Ovary (tissue), 9 donors: ENCODE results near the gene PSME2. TPM values are rescaled to one million over a fixed set of nuclear protein-coding genes. Genes with fewer than 3 reads are reported as not detected.
A peak's percentile ranks its signal among the peaks of the same experiment; 100 is the strongest.

Experiments used
- DNase-seq, 5 donors: peaks; one replicate each; pipeline ENCODE4 v3.0.0-alpha.2; 2019 to 2020
- H3K27ac ChIP-seq, 2 donors: fragments of 200-600 bp; one replicate each; pipeline versions ENCODE4 v1.5.1 to v1.8.0; 2019 to 2022
- H3K27me3 ChIP-seq: fragments of 200-600 bp; one replicate; pipeline ENCODE4 v1.8.0; 2022
- H3K36me3 ChIP-seq: fragments of 200-600 bp; sonication (generic); one replicate; pipeline ENCODE4 v1.5.1; 2019
- H3K4me1 ChIP-seq: one replicate; pipeline ENCODE4 v1.8.1; 2013; ENCODE audit warnings: mild to moderate bottlenecking, moderate library complexity; ENCODE audit not compliant: insufficient read depth
- H3K4me3 ChIP-seq: fragments of 200-600 bp; sonication (generic); one replicate; pipeline ENCODE4 v1.5.1; 2017
- H3K9me3 ChIP-seq, 2 donors: fragments of 200-600 bp in 1 of 2; sonication (generic) in 1 of 2; one replicate each; pipeline versions ENCODE4 v1.5.1 to v1.8.1; 2013 to 2019; ENCODE audit warnings: mild to moderate bottlenecking in 1 of 2, moderate library complexity in 1 of 2
- EP300 ChIP-seq: sonication (generic); formaldehyde crosslinking; IDR thresholded peaks from one replicate; pipeline ENCODE4 v1.6.1; 2017; ENCODE audit warnings: antibody characterized with exemption
- POLR2A ChIP-seq: fragments of 450-650 bp; IDR thresholded peaks from one replicate; pipeline ENCODE4 v1.6.1; 2017; ENCODE audit warnings: antibody characterized with exemption, mild to moderate bottlenecking, moderate library complexity
- WGBS, 3 donors: extraction: QIAGEN DNeasy Blood & Tissue Kit in 1 of 3; methylation state at CpG; one replicate each; pipeline versions ENCODE4 v1.1.5 to v1.1.7; 2013 to 2017; 5-methylcytosine and 5-hydroxymethylcytosine counted together
- intact Hi-C, 4 donors: fragments of 100-400 bp; cut with DNase I; formaldehyde crosslinking; loops; one replicate each; pipeline versions ENCODE4 v1.11.0 to v1.15.1; 2022 to 2023
- polyA plus RNA-seq, 2 donors: library from polyadenylated mRNA; stranded (reverse); fragments of 200-250 nt in 1 of 2; fragments of 350-450 nt in 1 of 2; fragmentation: Illumina TruSeq in 1 of 2; extraction: RNeasy Lipid Tissue Mini Kit (QIAGEN cat#74804) in 1 of 2; gene quantifications; one replicate each; pipeline ENCODE4 v1.2.3, GENCODE V29; 2013 to 2014
- total RNA-seq, 7 donors: library from RNA; depleted of rRNA in 2 of 7; stranded (reverse); fragments of >200 nt in 2 of 7; fragmentation: NEBNext Ultra II Directional in 3 of 7; extraction: Animal tissue kit (Norgen Biotek cat#: 25700) in 3 of 7; gene quantifications; one replicate each; pipeline versions ENCODE4 v1.1.0 to v1.2.4, GENCODE V29; 2016 to 2023
- TF ChIP-seq, protein P1 (sequence below), 3 donors: fragments of 450-650 bp in 2 of 3; fragments of 200-600 bp in 1 of 3; IDR thresholded peaks; one replicate each; pipeline versions ENCODE4 v1.5.1 to v1.8.0; 2016 to 2022; ENCODE audit warnings: antibody characterized with exemption in 3 of 3, mild to moderate bottlenecking in 1 of 3
- donor health status: DM: no; HTN: no; CAD: no; lungs with moderate emphysema.
- donor health status: DM: no; HTN: no; CAD: no.
- donor health status: Bipolar disorder and iron deficiency.
- donor health status: DM: yes; HTN: yes; CAD: no.
- donor health status: DM: no; HTN: no; CAD: no.
- donor health status: DM: yes; HTN: yes; CAD: no.

PSME2 gene
- total and polyA plus RNA-seq, 9 donors = 34.7 to 160 (median 95.6) TPM

DNA sequence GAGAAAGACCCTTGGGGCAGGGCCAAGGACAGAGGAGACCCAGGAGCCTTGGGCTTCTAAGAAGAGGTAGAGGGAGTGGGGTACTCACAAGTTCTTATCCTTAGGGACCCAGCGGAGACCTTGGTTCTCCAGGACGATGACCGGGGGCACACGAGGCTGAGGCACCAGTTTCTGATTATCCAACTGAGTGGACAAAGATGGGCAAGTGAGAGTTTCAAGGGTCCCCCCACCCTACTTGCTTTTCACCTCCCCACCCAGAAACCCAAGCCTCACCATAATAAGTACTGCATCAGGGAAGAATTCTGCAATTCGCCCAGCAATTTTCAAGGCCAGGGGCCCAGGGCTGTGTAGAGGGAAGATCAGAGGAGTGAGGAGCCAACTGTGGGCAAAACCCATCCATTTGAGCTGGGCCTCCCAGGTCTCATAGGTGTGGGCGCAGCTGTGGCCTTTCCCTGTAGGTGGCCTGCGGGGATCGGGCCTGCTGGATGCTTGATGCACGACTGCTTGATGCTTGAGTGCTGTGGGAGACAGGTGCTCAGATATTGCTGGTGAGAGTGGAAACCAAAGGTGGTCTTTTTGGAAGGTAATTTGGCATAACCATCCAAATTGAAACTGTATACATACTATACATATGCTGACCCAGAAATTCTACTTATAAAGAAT is 7.0 kb downstream of the PSME2 start:
- H3K4me1 ChIP-seq = peaks cover 11% of the 10 kb centered on the region
- no peak for DNase-seq
- H3K36me3 ChIP-seq = no peaks in the 10 kb centered on the region
- intact Hi-C loops = no loop called here
- H3K4me3 ChIP-seq = no peak overlapping the region
- no peak overlapping the region for H3K27ac ChIP-seq
- no peak for TF ChIP-seq POLR2A
- TF ChIP-seq, protein P1, sequence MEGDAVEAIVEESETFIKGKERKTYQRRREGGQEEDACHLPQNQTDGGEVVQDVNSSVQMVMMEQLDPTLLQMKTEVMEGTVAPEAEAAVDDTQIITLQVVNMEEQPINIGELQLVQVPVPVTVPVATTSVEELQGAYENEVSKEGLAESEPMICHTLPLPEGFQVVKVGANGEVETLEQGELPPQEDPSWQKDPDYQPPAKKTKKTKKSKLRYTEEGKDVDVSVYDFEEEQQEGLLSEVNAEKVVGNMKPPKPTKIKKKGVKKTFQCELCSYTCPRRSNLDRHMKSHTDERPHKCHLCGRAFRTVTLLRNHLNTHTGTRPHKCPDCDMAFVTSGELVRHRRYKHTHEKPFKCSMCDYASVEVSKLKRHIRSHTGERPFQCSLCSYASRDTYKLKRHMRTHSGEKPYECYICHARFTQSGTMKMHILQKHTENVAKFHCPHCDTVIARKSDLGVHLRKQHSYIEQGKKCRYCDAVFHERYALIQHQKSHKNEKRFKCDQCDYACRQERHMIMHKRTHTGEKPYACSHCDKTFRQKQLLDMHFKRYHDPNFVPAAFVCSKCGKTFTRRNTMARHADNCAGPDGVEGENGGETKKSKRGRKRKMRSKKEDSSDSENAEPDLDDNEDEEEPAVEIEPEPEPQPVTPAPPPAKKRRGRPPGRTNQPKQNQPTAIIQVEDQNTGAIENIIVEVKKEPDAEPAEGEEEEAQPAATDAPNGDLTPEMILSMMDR (IDR thresholded peaks at IDR 0.05) = no peak
- no peaks in the 10 kb centered on the region for H3K9me3 ChIP-seq
- no peaks in the 10 kb centered on the region for H3K27me3 ChIP-seq
- 80 to 87% (median 81%) methylated on average over 9 of the region's 9 CpGs for WGBS, 3 donors

DNA sequence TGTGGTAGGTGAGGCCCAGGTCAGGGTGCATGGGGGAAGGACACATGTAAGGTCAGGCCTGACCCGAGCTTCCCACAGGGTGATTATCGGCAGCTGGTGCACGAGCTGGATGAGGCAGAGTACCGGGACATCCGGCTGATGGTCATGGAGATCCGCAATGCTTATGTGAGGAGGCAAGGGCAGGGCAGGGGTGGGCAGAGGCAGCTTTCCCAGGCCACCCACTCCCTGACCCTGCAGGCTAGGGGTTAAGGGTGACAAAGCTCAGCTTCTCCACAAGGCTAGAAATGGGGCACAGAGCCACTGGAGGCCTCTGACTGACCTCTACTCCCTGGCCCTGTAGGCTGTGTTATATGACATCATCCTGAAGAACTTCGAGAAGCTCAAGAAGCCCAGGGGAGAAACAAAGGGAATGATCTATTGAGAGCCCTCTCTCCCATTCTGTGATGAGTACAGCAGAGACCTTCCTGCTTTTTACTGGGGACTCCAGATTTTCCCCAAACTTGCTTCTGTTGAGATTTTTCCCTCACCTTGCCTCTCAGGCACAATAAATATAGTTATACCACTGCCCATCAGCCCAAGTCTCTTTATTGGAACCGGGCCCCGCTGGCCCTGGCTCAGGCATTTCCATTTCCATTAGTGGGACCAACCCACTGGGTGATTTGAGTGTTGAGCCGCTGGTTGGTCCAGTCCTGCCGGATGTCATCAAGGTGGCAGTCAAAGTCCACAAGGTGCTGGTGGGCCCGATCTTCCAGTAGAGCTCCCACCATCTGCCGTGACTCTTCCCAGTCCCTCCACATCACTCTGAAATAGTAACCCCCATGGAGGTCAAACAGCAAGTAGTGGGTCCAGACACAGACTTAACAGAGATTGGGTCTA is 7.8 kb downstream of the PSME2 start:
- DNase-seq = no peak
- Histone ChIP-seq H3K4me3 (no peak overlapping the region), H3K27ac (no peak overlapping the region), H3K36me3 (no peaks in the 10 kb centered on the region), H3K27me3 (no peaks in the 10 kb centered on the region), H3K9me3 (no peaks in the 10 kb centered on the region), H3K4me1 (peaks cover 11% of the 10 kb centered on the region)
- 72 to 78% (median 72%) methylated on average over 13 of the region's 13 CpGs for WGBS, 3 donors
- TF ChIP-seq POLR2A (no peak), EP300 (no peak)
- TF ChIP-seq, protein P1 (IDR thresholded peaks at IDR 0.05) = no peak
- intact Hi-C loops = no loop called here

DNA sequence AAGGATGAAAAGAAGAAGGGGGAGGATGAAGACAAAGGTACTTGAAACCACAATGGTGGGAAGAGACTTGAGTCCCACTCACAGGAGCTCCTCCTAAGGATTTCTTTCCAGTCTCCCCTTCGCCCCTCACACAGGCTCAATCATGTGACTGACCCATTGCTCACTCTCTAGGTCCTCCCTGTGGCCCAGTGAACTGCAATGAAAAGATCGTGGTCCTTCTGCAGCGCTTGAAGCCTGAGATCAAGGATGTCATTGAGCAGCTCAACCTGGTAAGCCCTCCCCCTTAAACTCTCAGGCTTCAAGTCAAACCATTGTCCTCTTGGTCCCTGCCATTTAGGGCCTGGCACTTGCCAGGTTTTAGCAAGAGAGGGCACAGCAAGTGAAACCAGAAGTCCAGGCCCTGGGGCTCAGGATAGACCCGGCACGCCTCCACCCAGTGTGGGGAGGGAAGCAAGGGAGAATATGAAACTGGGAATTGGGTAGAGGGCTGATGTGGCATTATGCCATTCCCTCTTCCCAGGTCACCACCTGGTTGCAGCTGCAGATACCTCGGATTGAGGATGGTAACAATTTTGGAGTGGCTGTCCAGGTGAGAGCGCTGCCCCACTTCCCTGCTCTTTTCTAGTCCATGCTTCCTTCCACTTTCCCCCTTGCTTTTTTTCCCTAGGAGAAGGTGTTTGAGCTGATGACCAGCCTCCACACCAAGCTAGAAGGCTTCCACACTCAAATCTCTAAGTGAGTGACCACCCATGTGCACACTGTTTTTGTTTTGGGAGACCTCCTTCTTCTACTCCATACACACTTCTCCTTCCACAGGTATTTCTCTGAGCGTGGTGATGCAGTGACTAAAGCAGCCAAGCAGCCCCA is 8.6 kb downstream of the PSME2 start:
- H3K27ac ChIP-seq = peak overlapping the region in 1 of 2 donors; percentile 88
- H3K4me3 ChIP-seq = no peak overlapping the region
- 80 to 84% (median 82%) methylated on average over 8 of the region's 8 CpGs for WGBS, 3 donors
- H3K36me3 ChIP-seq = no peaks in the 10 kb centered on the region
- no peaks in the 10 kb centered on the region for H3K27me3 ChIP-seq
- no peak for DNase-seq
- TF ChIP-seq, protein P1 (IDR thresholded peaks at IDR 0.05) = no peak
- TF ChIP-seq EP300 (no peak), POLR2A (no peak)
- intact Hi-C loops = no loop called here
- no peaks in the 10 kb centered on the region for H3K9me3 ChIP-seq
- peaks cover 11% of the 10 kb centered on the region for H3K4me1 ChIP-seq
